ENCODE data around the gene MAP4K3. TPM values are rescaled to one million over a fixed set of nuclear protein-coding genes. Genes with fewer than 3 reads are reported as not detected.
A peak's percentile ranks its signal among the peaks of the same experiment; 100 is the strongest.

Gene MAP4K3
- total and polyA plus RNA-seq, 2 of the 4 experiments (the other 2 are of a cell fraction) = 13.2 to 32.6 TPM

DNA sequence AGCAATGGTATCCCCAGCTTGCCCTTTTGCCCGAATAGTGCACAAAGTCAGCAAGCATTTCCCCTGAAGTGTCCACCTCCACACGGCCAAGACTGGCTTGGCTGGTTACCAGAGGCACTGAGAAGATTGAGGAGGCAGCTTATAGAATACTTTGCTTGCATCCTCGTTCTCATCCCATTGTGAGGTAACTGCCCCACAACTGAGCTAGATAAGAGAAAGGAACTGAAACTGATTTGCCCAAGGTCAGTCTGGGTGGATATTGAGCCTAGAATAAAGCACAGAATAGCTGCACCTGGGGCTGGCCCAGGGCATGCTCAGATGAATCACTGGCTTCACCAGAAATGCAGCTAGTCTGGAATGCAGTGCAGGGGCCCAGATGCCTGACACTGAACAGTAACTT, 32.7 kb upstream of the MAP4K3 start:
- H2BK5ac ChIP-seq (ENCODE audit: low read depth, low read length, poor library complexity, severe bottlenecking) = peak overlapping the region; percentile 84
- no peak overlapping the region; the same call in 1 of the 2 replicates for H3K4me3 ChIP-seq (ENCODE audit: insufficient read depth, low read depth, low read length)
- H2AK5ac ChIP-seq (ENCODE audit: low read depth, low read length) = peak overlapping the region; percentile 73
- peak overlapping the region; percentile 48 for H2AFZ ChIP-seq (replicated peaks; ENCODE audit: low read length, poor library complexity)
- no peak overlapping the region for H3K9ac ChIP-seq (ENCODE audit: low read depth, low read length)
- ChIA-PET POLR2A (ENCODE audit: unreplicated experiment) (interaction anchor here (0.5 to 1.0 kb wide), 2 partner anchors 10 to 16 kb away, joined by 3 to 14 read pairs; no protein-coding TSS in a partner anchor), CTCF (interaction anchor here (1.2 kb wide), 1 partner anchor 16 kb away, joined by 3 read pairs; no protein-coding TSS in a partner anchor)
- peak overlapping the region; percentile 86 for H2BK120ac ChIP-seq (ENCODE audit: low read depth, low read length)
- intact Hi-C loops (cut with micrococcal nuclease) = loop anchor here (5.0 kb wide), 1 partner anchor 32 kb away; no protein-coding TSS in a partner anchor
- TF ChIP-seq MAZ (IDR thresholded peaks at IDR 0.05; ENCODE audit: borderline replicate concordance, low read depth, low read length) (no peak), ELK1 (IDR thresholded peaks at IDR 0.05; ENCODE audit: borderline replicate concordance, low read depth, low read length) (no peak), RCOR1 (IDR thresholded peaks at IDR 0.05; ENCODE audit: insufficient replicate concordance, low read length) (no peak), SMC3 (IDR thresholded peaks at IDR 0.05; ENCODE audit: low read depth, low read length) (no peak), RAD21 (IDR thresholded peaks at IDR 0.05; ENCODE audit: low read length) (no peak), BHLHE40 (IDR thresholded peaks at IDR 0.05; ENCODE audit: low read depth, low read length) (no peak), MXI1 (IDR thresholded peaks at IDR 0.05; ENCODE audit: borderline replicate concordance, low read depth, low read length) (no peak), FOS (IDR thresholded peaks at IDR 0.05; ENCODE audit: low read depth, low read length) (no peak; the same call in 1 of the 2 replicates), CHD1 (IDR thresholded peaks at IDR 0.05; ENCODE audit: low read depth, low read length) (no peak), CEBPB (IDR thresholded peaks at IDR 0.05; ENCODE audit: low read depth, low read length) (no peak), POLR2A (IDR thresholded peaks at IDR 0.05; ENCODE audit: low read depth, low read length) (no peak), MAFK (IDR thresholded peaks at IDR 0.05; ENCODE audit: low read depth, low read length) (no peak)
- H3K36me3 ChIP-seq (ENCODE audit: control insufficient read depth, insufficient read depth, low read length) = peaks cover 3% of the 10 kb centered on the region; the same call in 1 of the 2 replicates
- peaks cover 15% of the 10 kb centered on the region; the same call in 1 of the 2 replicates for H3K9me1 ChIP-seq (ENCODE audit: insufficient read depth, low read length)
- BruUV-seq (replicated peaks) = no TSS peak
- no peaks in the 10 kb centered on the region for H3K27me3 ChIP-seq (ENCODE audit: control insufficient read depth, insufficient read depth, low read length)
- peak overlapping the region; percentile 87 for H4K91ac ChIP-seq (ENCODE audit: insufficient read depth, low read depth, low read length)
- H3K23ac ChIP-seq (ENCODE audit: low read depth, low read length) = peak overlapping the region; percentile 72
- in situ Hi-C loops (cut with MboI; ENCODE audit: low sequenced_read_pairs) = no loop called here
- dilution Hi-C loops (cut with HindIII; ENCODE audit: low sequenced_read_pairs, unreplicated experiment) = no loop called here
- no CpG with 5 or more reads among the region's 3 CpGs for WGBS, 2 experiments (ENCODE audit: extremely low coverage in 2 of 2, insufficient read length in 1 of 2)
- peak overlapping the region; percentile 62 for H3K4me2 ChIP-seq (ENCODE audit: low read depth, low read length)
- peak overlapping the region; percentile 68 for H3K14ac ChIP-seq (replicated peaks; ENCODE audit: low read depth, low read length)
- ATAC-seq (ENCODE audit: low read depth) = peak; percentile 79
- peak overlapping the region; percentile 3 to 87; a peak in 3 of 4 replicates for H4K8ac ChIP-seq (ENCODE audit: low read depth in 2 of 2, low read length in 2 of 2)
- peak overlapping the region; percentile 82 for H3K4ac ChIP-seq (ENCODE audit: low read depth, low read length)
- peak overlapping the region; percentile 70 for H3K18ac ChIP-seq (ENCODE audit: low read depth, low read length)
- H3K79me1 ChIP-seq (ENCODE audit: low read depth in 1 of 2, low read length in 2 of 2) = peaks cover 0 to 22% of the 10 kb centered on the region in 2 experiments; a peak in 2 of 4 replicates
- peak overlapping the region; percentile 18; the same call in 1 of the 2 replicates for H3K56ac ChIP-seq (ENCODE audit: extremely low read depth, insufficient read depth, low read length)
- peaks cover 21% of the 10 kb centered on the region for H3K4me1 ChIP-seq (ENCODE audit: control insufficient read depth, insufficient read depth, low read length)
- H2BK15ac ChIP-seq (ENCODE audit: low read depth, low read length) = peak overlapping the region; percentile 89; the same call in 2 of the 3 replicates
- H4K20me1 ChIP-seq (ENCODE audit: insufficient read depth, low read length) = no peaks in the 10 kb centered on the region
- DNase-seq = peak; percentile 70
- H2AK9ac ChIP-seq (replicated peaks; ENCODE audit: low read depth, low read length, poor library complexity) = peak overlapping the region; percentile 65
- H2BK20ac ChIP-seq (ENCODE audit: low read depth, low read length) = peak overlapping the region; percentile 96
- H3K27ac ChIP-seq (ENCODE audit: insufficient read depth, low read length) = peak overlapping the region; percentile 78
- H3K9me3 ChIP-seq (ENCODE audit: control insufficient read depth, insufficient read depth, low read length) = no peaks in the 10 kb centered on the region
- peak overlapping the region; percentile 68 for H4K5ac ChIP-seq (ENCODE audit: low read depth, low read length)

Data from IMR-90 (cell line).